SK-MEL-5 (cell line): ENCODE results near the gene HIC2. TPM values are rescaled to one million over a fixed set of nuclear protein-coding genes. Genes with fewer than 3 reads are reported as not detected.

Source experiments
- small RNA-seq, 2 experiments: library from RNA; depleted of rRNA; stranded (forward); fragments of <200 nt; gene quantifications; one replicate each; pipeline ENCODE3, GENCODE V24; 2014
- total RNA-seq: library from RNA; depleted of rRNA; stranded (reverse); fragments of >200 nt; shearing (Covaris generic); gene quantifications from 2 replicates; pipeline ENCODE4 v1.2.3, GENCODE V29; 2014; rRNA removed

HIC2 gene
- total RNA-seq, 1 experiment from 2014 or later, result 3.9 TPM

Small RNA genes within 50 kb of the gene (small RNA-seq; reads per million reads assigned to genes)
- 0 reads per million in 2 experiments for gene RF00492
- 0 reads per million in 2 experiments for gene RN7SKP63

Other genes starting within 250 kb of the HIC2 start
- gene RIMBP3B, start 33.6 kb upstream of the HIC2 start, total RNA-seq, result 0.16 and 0.24 TPM in 2 replicates
- gene TMEM191C, start 50.0 kb downstream of the HIC2 start, total RNA-seq, result 0.27 and 1.3 TPM in 2 replicates
- 0.16 TPM in 1 of 2 replicates, not detected in the other for gene RIMBP3C, start 134.1 kb downstream of the HIC2 start, total RNA-seq
- gene UBE2L3, start 150.3 kb downstream of the HIC2 start, total RNA-seq, result 82.6 and 83.1 TPM in 2 replicates
- gene YDJC, start 212.7 kb downstream of the HIC2 start, total RNA-seq, result 32.2 and 34.6 TPM in 2 replicates
- 0.11 TPM in 1 of 2 replicates, not detected in the other for gene CCDC116, start 215.4 kb downstream of the HIC2 start, total RNA-seq
- gene SDF2L1, start 224.9 kb downstream of the HIC2 start, total RNA-seq, result 144 and 146 TPM in 2 replicates
- gene PPIL2, start 248.6 kb downstream of the HIC2 start, total RNA-seq, result 22.5 and 27.6 TPM in 2 replicates